Stimulated activated CD8-positive, alpha-beta memory T cell treated with anti-CD3 and anti-CD28 coated beads, Interleukin-15, amount 100 ng/mL, for 24 hours (primary cell): Measurements from ENCODE around the gene PDX1.

ENCODE experiments used
- DNase-seq: peaks from one replicate; pipeline ENCODE4 v3.0.0-alpha.2; 2020; ENCODE audit warnings: low read depth

PDX1 gene

DNA sequence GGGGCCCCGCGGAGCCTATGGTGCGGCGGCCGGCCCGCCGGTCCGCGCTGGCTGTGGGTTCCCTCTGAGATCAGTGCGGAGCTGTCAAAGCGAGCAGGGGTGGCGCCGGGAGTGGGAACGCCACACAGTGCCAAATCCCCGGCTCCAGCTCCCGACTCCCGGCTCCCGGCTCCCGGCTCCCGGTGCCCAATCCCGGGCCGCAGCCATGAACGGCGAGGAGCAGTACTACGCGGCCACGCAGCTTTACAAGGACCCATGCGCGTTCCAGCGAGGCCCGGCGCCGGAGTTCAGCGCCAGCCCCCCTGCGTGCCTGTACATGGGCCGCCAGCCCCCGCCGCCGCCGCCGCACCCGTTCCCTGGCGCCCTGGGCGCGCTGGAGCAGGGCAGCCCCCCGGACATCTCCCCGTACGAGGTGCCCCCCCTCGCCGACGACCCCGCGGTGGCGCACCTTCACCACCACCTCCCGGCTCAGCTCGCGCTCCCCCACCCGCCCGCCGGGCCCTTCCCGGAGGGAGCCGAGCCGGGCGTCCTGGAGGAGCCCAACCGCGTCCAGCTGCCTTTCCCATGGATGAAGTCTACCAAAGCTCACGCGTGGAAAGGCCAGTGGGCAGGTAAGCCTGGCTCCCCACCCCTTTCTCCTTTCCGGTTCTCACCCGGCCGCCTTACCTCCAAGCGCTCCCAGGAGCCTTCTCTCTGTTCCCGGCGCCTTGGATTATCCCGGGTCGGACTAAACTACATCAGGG is at the start of gene PDX1:
Gene PDX1, plus strand, starts transcription at position 67 of the 743 bp plus-strand sequence. Its CDS starts 139 bp downstream, at position 206.
- no peak for DNase-seq

DNA sequence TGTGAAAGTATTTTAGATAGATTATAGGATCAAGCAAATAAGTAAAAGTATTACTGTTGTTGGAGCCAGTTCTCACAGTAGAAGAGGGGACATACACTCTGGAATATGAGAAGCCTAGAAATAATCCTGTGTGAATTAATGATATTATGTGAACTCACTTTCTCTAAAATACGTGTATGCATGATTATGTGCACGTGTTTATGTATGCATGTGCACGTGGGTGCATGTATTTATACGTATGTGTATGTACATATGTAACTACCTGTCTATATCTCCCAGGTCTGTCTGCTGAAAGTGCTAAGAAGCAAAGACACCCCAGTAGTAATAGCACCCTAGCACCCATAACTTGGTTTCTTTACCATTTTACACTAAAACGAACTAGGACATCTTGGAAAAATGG is 41.5 kb upstream of the PDX1 start:
- no peak for DNase-seq

DNA sequence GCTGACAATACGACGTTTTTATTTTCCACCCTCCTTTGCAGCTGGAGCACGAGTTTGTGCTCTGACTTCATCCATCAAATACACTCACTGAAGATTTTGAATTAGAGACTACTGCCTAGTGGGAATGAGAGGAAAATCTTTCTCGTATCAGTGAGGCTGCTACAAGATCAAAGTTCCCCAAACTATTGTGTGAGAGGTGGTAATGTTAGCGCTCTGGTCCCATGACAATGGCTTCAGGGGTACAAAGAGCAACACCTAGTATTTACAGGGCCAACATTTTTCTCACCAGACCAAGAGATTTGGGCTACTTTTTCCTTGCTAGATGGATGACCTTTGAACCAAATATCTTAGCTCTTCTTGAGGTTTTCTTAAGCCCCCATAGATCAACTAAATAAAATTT is 30.3 kb upstream of the PDX1 start:
- DNase-seq, result no peak

DNA sequence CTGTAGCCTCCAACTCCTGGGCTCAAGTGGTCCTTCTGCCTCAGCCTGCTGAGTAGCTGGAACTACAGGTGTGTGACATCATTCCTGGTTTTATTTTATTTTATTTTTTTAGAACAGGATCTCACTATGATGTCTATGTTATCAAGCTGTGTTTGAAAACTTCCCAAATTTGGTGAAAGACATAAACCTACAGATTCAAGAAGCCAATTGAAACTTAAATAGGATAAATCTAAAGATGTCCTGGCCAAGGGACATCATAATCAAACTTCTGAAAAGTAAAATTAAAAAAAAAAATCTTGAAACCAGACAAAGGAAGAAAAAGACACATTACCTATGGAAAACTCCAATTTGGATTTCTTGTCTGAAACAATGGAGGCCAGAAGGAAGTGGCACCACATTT is 23.1 kb upstream of the PDX1 start:
- no peak for DNase-seq

DNA sequence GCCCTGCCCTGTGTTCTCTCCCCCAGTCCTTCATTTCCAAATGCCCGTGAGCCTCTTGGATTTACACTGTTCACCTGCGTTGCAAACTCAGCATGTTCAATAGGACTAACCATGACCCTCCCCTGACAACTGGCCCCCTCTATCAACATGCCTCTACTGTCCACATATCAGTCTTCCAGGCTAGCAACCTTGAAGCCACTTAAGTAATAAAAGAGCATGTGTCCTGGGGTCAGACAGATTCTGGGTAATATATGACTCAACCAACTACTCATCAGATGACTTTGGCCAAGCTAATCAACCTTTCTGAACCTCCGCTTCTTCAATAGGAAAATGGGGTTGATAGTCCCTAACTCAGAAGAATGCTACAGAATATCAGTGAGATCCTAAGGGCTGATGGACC is 15.1 kb upstream of the PDX1 start:
- DNase-seq, result no peak

DNA sequence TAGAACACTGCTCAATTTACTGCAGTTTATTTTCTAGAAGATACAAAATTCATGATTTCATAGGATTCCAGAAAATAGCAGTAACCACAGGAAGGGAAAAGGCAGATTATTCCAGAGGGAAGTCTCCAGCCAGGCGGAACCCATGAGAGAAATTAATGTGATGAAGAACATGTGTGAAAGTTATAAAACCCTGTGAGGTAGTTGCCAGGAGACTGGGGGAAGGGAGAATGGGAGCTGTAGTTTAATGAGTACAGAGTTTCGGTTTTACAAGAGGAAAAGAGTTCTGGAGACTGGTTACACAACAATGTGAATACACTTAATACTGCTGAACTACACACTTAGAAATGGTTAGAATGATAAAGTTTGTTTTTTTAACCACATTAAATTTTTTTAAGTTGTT is 14.2 kb upstream of the PDX1 start:
- no peak for DNase-seq

DNA sequence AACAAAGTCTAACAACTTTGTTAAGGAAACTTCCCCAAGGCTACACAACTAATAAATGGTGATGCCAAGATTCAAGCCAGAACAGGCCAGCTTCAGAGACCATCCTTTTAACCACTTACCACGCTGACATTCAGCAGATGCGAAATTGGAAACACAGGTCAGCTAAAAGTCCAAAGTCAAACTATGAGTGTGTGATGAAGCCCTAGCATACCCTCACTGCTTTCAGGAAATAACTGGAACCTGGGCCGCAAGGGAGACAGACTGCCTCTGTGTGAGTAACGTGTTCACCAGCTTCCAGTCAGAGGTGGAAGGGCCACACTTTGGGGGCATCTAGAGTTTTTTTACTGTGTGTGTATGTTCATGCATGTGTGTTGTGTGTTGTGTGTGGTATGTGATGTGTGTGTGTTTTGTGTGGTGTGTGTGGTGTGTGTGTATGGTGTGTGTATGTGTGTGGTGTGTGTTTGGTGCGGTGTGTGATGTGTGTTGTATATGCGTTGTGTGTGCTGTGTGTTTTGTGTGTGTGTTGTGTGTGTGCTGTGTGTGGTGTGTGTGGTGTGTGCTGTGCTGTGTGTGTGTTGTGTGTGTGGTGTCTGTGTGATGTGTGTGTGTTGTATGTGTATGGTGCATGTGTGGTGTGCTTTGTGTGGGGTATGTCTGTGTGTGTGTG is 12.5 kb upstream of the PDX1 start:
- no peak for DNase-seq

DNA sequence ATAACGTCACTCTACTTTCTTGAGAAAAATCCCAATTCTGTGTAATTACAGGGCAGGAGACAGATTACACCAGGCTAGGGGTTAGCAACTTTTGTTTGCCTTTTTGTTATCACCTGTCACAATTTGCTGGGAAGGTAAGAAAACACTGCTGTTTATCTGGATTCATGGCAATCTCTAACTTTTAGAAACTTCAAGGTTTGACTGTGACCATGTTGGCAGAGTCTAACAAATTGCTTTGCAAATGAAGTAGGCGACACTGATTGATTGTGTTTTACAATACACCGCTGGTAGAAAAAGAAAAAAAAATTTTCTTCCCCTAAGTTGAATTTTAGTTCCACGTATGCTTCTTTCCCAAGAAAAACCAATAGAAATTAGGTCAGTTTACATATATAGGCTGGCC is 10.4 kb upstream of the PDX1 start:
- no peak for DNase-seq

DNA sequence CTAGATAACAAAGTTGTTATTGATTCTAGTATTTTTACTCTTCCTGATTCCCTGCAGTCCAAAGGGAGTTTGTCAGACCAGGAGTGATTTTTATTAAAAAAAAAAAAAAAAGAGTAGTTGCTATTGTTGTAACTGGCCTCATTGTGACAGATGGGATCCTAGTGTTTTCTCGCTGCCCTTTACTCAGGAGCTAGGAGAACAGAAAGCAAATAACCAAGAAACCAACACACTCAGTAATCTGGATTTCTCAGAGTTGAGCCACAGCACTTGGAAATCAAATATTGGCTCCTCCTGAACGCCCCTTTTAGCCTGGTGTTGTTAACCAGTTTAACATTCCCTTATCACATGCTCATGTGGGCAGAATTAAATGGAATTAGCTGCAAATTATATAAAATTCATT is 8.3 kb upstream of the PDX1 start:
- no peak for DNase-seq

DNA sequence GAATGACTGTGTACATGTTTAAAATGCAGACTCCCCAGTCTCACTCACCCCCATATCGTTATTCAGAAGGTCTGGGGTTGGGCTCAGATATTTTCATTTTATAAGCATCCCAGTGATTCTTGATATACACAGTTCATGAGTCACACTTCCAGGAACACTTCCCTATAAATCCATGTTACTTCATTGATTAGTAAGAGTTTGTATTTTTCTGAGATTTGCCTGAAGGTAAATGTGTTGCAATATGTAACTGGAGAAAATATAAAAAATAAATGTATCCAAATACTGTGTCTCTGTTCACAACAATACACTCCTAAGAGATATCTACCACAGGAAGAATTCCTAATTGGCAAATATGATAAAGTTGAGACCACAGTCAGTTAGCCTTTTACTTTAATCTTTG is 6.6 kb upstream of the PDX1 start:
- no peak for DNase-seq

DNA sequence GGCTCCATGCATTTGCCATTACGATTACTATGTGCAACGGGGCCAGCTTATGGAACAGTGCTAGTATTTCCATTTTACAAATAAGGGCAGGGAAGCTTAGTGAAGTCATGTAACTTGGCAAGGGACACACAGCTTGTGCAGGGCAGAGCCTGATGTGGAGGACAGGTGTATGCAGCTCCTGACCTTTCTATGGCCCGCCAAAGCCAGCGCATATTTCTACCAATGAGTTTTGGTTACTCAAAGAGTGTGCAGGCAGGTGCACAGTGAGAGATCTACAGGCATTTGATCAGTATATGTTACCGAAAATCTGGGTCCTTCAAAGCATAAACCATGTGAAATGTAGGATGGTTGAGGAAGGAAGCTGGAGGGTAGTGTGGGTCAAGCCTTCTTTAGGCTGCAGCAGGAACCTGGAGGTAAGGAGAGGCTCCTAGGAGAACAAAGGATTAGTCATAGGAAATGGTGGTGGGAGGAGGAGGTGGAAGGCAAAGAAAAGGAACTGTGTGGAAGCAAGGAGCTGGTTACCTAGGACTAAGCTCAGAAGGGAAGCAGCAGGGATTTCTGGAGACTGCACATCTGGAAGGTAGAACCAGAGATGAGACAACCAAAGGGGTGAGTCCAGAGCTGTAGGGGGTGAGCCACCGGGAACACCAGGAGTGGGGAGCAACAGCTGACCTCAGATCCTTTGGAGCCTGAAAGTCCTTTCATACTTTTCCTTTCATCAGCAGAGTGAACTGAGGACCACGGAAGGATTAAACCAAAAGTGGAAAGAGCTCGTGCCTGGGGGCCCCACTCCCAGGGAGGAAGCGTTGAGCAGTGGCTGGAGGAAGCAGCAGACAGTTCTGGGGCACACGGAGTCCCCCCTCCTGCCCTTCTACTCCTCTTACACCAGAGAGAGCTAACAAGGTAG is 4.2 kb upstream of the PDX1 start:
- no peak for DNase-seq

DNA sequence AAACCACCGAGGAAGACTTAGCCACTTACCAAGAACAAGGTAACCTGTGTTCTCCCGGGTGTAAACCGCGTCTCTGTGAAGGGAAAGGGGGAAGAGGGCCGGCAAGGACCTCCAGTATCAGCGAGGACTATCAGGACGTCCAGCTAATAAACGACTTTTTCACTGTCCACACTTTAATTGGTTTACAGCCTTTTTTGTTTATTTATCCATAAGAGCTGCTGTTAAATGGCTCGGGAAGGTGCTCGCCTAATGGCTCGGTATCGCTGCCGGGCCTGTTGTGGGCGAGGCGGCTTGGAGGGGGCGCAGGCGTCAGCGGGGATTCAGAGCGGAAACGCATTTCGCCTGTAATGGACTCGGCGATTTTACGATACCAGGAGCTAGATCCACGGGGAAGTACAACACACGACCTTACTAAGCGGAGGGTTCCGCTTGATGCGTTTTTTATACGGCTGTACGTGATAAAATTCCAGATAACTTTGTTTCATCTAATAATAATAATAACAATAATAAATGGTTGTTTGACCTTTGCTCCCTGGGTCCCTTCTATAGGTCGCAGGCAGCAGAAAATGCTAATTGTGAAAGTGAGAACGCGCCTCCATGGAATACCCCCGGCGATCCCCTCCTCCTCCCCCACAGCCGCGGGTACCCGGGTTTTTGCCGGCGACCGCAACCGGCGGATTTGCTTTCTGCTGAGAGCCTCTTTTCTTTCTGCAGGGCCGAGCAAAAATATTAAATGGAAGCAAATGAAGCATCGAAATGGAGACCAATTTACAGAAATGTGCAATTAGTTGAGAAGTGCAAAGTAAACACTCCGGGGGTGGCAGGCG is 2.5 kb upstream of the PDX1 start:
- no peak for DNase-seq

DNA sequence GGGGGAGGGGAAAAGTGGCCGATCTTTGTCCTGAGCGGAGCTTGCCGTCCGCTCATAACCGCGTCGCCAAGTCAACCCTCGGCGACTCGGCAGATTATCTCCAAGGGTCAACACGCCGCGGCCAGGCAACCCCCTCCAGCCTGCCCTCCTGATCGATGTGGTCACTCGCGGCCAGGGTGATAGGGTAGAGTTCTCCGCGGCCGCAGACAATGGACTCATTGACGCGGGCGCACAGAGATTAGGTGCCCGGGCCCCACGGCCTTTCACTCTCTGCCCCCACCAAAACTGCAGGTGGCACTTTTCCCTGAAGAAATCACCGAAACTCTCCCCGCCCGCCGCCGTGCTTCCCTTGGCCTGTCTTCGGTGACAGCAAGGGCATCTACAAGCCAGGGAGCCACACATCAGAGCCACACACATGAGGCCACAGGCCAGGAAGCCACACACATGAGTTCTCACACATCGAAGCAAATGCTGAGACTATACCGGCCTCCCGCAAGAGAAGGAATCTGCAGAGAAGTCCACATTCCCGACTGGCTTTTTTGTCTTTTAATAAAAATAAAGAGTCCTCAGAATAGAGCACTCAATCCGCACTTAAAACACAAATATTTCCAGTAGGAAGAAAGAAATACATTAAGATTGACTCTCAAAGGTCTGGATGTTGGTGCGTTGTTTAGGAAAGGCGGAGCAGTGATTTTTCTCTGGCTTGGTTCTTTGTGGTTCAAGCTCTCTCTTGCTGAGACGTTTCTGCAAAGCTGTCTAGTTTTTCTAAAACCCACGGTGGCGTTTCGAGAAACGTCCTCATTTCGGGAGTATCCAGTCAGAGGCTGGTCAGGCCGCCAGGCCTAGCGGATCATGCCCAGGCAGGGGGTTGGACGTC is 1.5 kb upstream of the PDX1 start:
- no peak for DNase-seq

DNA sequence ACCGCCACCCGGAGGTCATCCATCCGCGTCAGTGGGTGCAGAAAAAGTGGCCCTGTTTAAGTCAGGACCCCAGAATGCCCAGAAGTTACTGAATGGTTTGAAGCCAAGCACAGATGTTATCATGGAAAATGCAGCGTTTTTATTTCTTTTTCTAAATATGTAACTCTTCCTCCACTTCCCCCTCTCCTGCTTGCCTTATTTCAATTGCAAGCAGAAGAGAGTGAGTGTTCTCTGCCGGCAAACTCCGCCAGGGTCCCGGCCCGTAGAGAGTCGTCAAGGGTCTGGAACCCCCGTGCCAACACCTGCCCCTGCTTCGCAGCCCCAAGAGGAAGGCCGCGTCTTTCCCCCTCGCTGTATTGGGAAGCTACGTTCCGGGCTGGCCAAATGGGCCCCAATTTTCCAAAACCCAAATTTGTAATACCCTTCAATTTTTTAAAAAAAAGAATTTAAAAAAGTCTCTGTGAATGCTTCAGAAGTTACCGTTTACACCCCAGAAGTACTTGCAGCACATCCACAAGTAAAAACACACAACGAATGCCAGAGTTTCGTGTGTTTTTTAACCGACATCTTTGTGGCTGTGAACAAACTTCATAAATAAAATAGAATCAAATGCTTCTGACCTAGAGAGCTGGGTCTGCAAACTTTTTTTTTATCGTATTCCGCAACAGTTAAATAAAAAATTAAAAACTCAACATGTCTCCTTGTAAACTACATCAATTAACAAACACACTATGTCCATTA is 712 bp upstream of the PDX1 start:
- no peak for DNase-seq

DNA sequence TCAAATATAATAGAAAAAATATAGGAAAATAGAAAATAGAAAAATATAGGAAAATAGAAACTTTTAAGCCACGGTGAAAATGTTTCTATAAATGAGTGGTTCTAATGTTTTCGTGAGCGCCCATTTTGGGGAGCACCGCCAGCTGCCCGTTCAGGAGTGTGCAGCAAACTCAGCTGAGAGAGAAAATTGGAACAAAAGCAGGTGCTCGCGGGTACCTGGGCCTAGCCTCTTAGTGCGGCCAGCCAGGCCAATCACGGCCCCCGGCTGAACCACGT is 204 bp upstream of the PDX1 start:
- DNase-seq, result no peak

DNA sequence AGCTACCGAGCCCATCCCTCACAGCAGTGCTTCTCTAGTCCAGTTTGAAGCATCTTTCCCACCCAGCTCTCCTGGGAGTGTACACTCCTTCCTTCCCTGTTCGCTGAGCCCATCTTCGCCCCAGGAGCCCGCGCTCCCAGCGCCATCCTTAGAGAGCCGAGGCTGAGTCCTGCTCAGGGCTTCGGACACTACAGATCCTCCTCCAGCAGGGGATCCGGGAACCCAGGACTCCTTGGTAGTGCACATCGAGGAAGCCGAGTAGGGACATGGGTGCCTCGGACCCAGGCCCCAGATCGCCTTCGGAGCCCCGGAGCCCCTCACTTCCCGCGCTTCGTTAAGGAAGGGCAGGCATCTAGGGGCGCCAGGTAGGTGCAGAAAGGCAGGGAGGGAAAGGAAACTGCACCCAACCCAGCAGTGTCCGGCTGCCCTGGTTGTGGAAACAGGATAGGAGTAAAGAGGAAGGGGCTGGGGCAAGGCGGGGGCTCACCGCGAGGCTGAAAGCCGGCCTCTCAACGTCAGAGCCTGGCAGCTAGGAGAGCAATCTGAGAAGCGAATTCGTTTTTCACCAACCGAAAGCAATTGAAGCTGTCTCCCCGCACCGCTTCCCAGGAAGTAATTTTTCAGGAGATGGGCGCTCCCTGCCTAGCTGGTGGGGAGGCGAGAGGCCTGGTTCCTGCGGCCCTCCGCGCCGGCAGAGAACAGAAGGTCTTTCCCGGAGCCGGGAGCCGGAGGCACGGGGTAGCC is 1.0 kb downstream of the PDX1 start:
- no peak for DNase-seq

DNA sequence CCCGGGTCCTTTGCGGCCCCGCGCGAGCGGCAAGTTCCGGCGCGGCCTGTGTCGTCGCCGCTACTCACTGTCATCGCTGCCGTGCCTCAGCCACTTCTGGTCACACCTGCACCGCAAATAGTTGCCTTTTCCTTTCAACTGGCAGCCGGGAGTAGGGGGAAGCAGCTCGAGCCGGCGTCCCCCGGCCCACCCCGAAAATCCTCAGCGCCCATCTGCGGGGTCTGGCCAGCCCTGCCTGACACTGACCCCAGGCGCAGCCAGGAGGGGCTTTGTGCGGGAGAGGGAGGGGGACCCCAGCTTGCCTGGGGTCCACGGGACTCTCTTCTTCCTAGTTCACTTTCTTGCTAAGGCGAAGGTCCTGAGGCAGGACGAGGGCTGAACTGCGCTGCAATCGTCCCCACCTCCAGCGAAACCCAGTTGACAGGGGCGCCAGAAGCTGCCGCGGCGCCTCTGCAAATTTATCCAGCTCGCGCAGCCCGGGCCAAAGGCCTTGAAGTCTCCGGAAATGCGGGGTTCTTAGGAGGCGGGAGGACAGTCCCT is 1.7 kb downstream of the PDX1 start:
- no peak for DNase-seq

DNA sequence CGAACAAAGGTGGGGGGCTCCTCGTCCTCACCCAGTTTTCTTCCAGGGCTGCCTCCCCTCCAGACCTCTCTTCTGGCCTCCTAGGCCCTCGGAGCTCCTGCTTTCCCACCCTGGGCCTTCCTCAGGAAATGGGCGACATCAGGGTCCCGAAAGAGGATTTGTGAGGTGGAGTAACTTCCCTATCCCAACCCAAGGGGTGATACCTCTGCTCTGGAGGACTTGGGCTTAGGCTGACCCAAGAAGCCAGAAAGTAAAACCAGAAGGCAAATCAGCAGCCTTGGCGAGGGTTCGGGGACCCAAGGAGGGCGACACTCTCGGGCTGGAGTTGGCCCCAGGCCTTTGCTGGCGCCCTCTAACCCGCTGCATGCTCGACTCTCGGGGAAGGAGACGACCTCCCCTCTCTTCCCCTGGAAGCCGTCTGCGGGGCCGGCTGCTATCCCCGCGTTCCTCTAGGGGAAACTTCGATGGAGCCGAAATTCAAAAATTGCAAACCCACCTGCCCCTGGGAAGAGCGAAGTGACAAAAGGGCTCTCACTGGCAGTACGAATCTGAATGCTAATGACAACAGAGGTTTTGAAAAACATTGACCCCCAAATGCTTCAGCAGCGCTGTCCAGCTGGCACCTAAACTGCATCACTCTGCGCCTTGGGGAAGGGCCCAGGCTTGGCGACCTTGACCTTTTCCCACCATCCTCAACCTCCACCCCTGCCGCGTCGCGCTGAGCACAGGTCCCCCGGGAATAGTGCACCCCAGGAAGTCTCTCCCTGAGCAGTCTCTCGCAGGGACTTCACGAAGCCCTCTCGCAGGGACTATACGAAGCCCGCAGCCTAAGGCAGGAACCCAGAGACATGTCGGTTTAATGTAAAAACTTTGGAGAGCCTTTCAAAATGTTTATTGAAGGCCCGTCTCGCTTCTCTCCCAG is 2.4 kb downstream of the PDX1 start:
- no peak for DNase-seq
